NT2/D1 (cell line): ENCODE measurements around the gene SLC22A15.
"Not testable (repeated sequence)": the region's sequence is repeated elsewhere in the genome, so short reads cannot be mapped to it uniquely, and the experiment has no call there.

Experiments
- DNase-seq: peaks from one replicate; pipeline ENCODE4 v3.0.0-alpha.2; 2011; ENCODE audit warnings: low read depth, low spot score
- H3K27me3 ChIP-seq: 2 replicates; pipeline ENCODE4 v1.6.0; 2011; ENCODE audit warnings: mild to moderate bottlenecking; ENCODE audit not compliant: insufficient read length, insufficient read depth
- H3K36me3 ChIP-seq: 2 replicates; pipeline ENCODE4 v1.6.1; 2011; ENCODE audit warnings: mild to moderate bottlenecking, low read length, mixed read lengths; ENCODE audit not compliant: insufficient read depth, insufficient read length
- H3K4me1 ChIP-seq: 2 replicates; pipeline ENCODE4 v1.5.1; 2011; ENCODE audit not compliant: insufficient read depth, insufficient read length
- H3K4me3 ChIP-seq: 2 replicates; pipeline ENCODE4 v1.5.1; 2011; ENCODE audit warnings: low read depth; ENCODE audit not compliant: insufficient read length
- H3K9ac ChIP-seq: 2 replicates; pipeline ENCODE4 v1.6.0; 2011; ENCODE audit warnings: low read depth; ENCODE audit not compliant: insufficient read length
- H3K9me3 ChIP-seq: 2 replicates; pipeline ENCODE4 v1.5.1; 2011; ENCODE audit warnings: mild to moderate bottlenecking, low read length; ENCODE audit not compliant: insufficient read depth
- SUZ12 ChIP-seq: IDR thresholded peaks from 2 replicates; pipeline ENCODE4 v1.6.1; 2011; ENCODE audit not compliant: insufficient read length, insufficient read depth; ENCODE audit errors: extremely low read depth
- YY1 ChIP-seq: IDR thresholded peaks from 2 replicates; pipeline ENCODE4 v1.6.1; 2011; ENCODE audit not compliant: insufficient read length, insufficient read depth
- ZNF274 ChIP-seq: IDR thresholded peaks from 2 replicates; pipeline ENCODE4 v1.6.1; 2011; ENCODE audit warnings: mild to moderate bottlenecking, low read depth, low read length

The SLC22A15 gene

DNA sequence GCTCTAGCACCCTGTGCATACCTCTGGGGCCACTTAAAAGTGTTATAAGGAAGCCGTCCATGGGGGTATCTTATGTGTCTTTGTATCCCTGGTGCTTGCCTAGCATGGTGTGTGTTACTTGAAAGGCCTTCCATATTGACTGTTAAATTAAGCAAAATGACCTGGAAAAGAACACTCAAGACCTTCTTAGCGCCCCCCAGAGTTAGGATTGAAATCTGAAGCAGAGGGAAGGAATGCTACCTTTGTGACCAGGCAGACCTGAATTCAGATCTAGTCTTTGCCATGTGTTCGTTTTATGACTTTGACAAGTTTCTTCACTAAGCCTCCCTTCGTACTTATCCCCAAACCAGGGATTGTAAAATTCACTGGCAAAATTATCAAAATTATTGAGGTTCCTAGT is 59.9 kb downstream of the SLC22A15 start:
- H3K36me3 ChIP-seq, result peaks cover 25% of the 10 kb centered on the region
- no peak for DNase-seq
- no peaks in the 10 kb centered on the region for H3K27me3 ChIP-seq
- TF ChIP-seq SUZ12 (no peak), YY1 (no peak), ZNF274 (no peak)
- no peak overlapping the region for H3K4me3 ChIP-seq
- no peaks in the 10 kb centered on the region for H3K9me3 ChIP-seq
- H3K9ac ChIP-seq, result no peak overlapping the region
- no peaks in the 10 kb centered on the region for H3K4me1 ChIP-seq

DNA sequence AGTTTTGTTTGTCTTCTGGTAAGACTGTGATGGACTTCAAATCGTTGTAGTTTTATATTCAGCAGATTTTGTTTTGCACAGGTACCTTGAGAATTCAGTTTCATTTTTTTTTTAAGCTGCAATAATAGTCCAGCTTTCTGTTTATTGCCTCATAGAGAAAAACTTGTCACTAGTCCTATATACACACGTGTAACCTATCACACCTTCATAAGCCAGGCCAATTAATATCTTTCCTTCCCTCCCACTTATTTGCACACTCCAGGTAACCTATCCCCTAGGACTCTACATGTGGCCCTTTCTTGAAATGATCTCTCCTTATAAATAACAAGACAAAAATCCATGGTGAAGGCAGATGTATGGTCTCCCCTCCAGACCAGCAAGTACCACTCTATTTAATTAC is 62.4 kb downstream of the SLC22A15 start:
- DNase-seq, result no peak
- no peak for TF ChIP-seq YY1
- no peak for TF ChIP-seq ZNF274
- no peak for TF ChIP-seq SUZ12
- Histone ChIP-seq H3K4me3 (no peak overlapping the region), H3K9ac (no peak overlapping the region), H3K9me3 (no peaks in the 10 kb centered on the region), H3K27me3 (no peaks in the 10 kb centered on the region), H3K36me3 (peaks cover 17% of the 10 kb centered on the region), H3K4me1 (no peaks in the 10 kb centered on the region)

DNA sequence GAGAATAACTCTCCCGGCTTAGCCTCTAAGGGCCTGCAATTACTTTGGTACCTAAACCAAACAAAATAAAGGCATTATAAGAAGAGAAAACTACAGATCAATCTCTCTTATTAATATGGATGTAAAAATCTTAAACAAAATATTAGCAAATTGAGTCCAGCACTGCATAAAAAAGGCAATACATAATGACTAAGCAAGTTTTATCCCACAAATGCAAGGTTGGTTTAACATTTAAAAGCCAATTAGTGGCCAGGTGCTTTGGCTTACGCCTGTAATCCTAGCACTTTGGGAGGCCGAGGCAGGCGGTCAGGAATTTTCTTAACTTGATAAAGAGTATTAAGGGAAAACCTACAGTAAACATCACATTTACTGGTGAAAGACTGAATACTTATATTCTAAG is 67.8 kb downstream of the SLC22A15 start:
- H3K9me3 ChIP-seq, result peaks cover 12% of the 10 kb centered on the region; the same call in 1 of the 2 replicates
- no peak for DNase-seq
- TF ChIP-seq YY1 (no peak), SUZ12 (no peak), ZNF274 (no peak)
- peaks cover 6% of the 10 kb centered on the region for H3K36me3 ChIP-seq
- H3K4me3 ChIP-seq, result no peak overlapping the region
- no peaks in the 10 kb centered on the region for H3K4me1 ChIP-seq
- no peaks in the 10 kb centered on the region for H3K27me3 ChIP-seq
- no peak overlapping the region for H3K9ac ChIP-seq

DNA sequence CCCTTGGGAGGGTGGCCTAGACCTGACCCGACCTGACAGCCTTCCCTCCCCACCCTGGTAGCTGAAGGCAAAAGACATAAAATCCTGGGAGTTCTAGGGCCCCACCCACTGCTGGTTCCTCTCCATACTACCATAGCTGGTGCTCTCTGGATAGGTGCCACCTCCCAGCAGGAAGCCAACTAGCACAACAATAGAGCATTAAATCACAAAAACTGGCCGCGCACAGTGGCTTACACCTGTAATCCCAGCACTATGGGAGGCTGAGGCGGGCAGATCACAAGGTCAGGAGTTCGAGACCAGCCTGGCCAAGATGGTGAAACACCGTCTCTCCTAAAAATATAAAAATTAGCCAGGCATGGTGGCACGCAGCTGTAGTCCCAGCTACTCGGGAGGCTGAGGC is 70.6 kb downstream of the SLC22A15 start:
- not testable (repeated sequence) for DNase-seq, H3K4me1 ChIP-seq, H3K36me3 ChIP-seq, H3K4me3 ChIP-seq, H3K9ac ChIP-seq, H3K27me3 ChIP-seq
- peaks cover 22% of the 10 kb centered on the region for H3K9me3 ChIP-seq

DNA sequence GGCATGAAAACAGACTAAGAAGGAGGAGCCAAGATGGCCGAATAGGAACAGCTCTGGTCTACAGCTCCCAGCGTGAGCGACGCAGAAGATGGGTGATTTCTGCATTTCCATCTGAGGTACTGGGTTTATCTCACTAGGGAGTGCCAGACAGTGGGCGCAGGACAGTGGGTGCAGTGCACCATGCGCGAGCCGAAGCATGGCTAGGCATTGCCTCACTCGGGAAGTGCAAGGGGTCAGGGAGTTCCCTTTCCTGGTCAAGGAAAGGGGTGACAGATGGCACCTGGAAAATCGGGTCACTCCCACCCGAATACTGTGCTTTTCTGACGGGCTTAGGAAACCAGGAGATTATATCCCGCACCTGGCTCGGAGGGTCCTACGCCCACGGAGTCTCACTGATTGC is 75.6 kb downstream of the SLC22A15 start:
- not testable (repeated sequence) for H3K27me3 ChIP-seq, H3K4me3 ChIP-seq, H3K9ac ChIP-seq, H3K4me1 ChIP-seq, DNase-seq, H3K36me3 ChIP-seq
- peaks cover 20% of the 10 kb centered on the region for H3K9me3 ChIP-seq

DNA sequence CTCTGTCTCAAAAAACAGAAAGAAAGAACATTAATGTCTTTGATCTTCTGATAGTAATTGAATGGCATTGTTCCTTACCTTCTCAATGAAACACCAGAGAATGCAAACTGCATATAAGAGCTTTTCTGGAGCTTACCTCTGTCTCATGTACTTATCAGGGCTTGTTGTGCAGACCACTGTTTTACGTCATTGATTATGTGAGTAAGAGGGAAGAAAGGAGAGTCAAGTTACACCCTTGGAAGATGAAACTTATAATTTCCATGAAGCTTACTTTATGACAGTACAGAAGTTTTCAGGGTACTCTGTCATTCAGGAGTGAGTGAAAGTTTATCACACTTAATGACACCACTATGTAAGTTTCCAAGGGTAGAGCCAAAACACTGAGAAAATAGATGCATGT is 85.9 kb downstream of the SLC22A15 start:
- H3K4me3 ChIP-seq, result no peak overlapping the region
- DNase-seq, result no peak
- H3K27me3 ChIP-seq, result no peaks in the 10 kb centered on the region
- no peaks in the 10 kb centered on the region for H3K4me1 ChIP-seq
- peaks cover 5% of the 10 kb centered on the region; the same call in 1 of the 2 replicates for H3K9me3 ChIP-seq
- H3K9ac ChIP-seq, result no peak overlapping the region
- peaks cover 8% of the 10 kb centered on the region for H3K36me3 ChIP-seq
- no peak for TF ChIP-seq SUZ12
- TF ChIP-seq ZNF274, result no peak
- TF ChIP-seq YY1, result no peak

DNA sequence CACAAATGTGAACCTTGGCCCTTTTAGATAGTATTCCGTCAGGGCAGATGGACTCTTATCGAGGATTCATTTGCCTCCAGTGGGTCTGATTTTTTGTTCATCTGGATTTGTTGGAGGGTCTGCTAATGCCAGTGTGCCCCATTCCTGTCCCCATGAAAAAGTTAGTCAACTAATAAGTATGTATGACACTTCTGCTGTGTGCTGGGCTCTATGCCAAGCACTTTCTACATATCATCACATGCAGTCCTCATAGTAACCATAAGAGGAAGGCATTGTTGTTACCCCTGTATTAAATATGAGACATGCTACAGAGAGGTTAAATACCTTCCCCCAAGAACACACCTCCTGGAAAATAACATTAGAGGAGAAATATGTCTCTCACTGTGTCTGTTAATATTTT is 88.3 kb downstream of the SLC22A15 start:
- Histone ChIP-seq H3K9me3 (no peaks in the 10 kb centered on the region), H3K27me3 (no peaks in the 10 kb centered on the region), H3K9ac (no peak overlapping the region), H3K4me1 (no peaks in the 10 kb centered on the region), H3K36me3 (peaks cover 24% of the 10 kb centered on the region), H3K4me3 (no peak overlapping the region)
- TF ChIP-seq ZNF274 (no peak), SUZ12 (no peak), YY1 (no peak)
- no peak for DNase-seq

DNA sequence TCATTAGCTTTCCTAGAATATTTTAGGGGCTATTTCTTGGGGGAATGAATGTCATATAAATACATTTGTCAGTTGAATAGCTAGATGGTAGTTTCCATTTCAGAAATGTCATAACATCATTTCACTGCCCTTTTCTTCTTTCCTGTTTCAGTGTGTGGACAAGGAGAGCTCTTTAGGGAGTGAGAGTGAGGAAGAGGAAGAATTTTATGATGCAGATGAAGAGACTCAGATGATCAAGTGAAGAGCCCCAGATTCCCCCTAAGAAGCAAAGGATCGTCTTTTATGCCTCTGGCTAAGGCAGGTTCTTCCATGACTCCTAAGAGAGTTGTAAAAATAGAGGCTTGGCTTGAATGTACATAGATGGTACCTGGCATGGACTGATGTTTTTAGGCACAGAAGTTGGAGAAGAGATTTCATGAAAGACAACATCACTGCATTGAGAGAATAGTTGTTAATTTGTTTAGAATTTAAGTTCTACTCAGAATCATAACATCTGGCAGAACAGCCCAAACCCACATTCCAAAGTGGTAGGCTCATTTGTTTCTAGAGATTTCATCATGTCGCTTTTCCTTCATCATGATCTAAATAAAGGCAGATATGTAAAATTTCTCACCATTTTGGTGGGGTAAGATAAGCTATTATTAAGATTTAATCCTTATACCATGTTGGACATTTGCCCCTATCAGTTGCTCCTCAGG is 90.7 kb downstream of the SLC22A15 start:
- Histone ChIP-seq H3K4me3 (no peak overlapping the region), H3K27me3 (no peaks in the 10 kb centered on the region), H3K36me3 (peaks cover 24% of the 10 kb centered on the region), H3K4me1 (no peaks in the 10 kb centered on the region), H3K9me3 (no peaks in the 10 kb centered on the region), H3K9ac (no peak overlapping the region)
- TF ChIP-seq YY1, result no peak
- TF ChIP-seq SUZ12, result no peak
- TF ChIP-seq ZNF274, result no peak
- DNase-seq, result no peak
